A673 (cell line): ENCODE results near the gene ELAPOR1.

Source experiments
- CTCF ChIP-seq: fragments of 300-800, 200-600 bp; sonication (generic); conservative IDR thresholded peaks from 2 replicates; pipeline ENCODE4 v1.5.1; 2017; ENCODE audit warnings: low read depth, mild to moderate bottlenecking, antibody characterized with exemption, low read length, moderate library complexity, mixed read lengths
- EZH2 ChIP-seq: fragments of 200-600 bp; sonication (generic); IDR thresholded peaks from 2 replicates; pipeline ENCODE4 v1.6.1; 2017; ENCODE audit warnings: borderline replicate concordance, low read depth, mild to moderate bottlenecking, mixed read lengths, antibody characterized with exemption, low read length; ENCODE audit not compliant: poor library complexity, severe bottlenecking

GRCh38 chr1:109161858-109162606 is 48.1 kb downstream of the ELAPOR1 start:
- TF ChIP-seq CTCF (no peak), EZH2 (no peak)
